UCSD-AML1 (cell line): Measurements from ENCODE around the gene ETS1.

Experiments used
- DNase-seq: peaks from one replicate; lab custom pipeline; 2025; ENCODE audit not compliant: unreplicated experiment; lab: John Stamatoyannopoulos, UW

ETS1 gene

GRCh38 chr11:128504486-128504885 lies 82.9 kb downstream of the ETS1 start:
- DNase-seq: no peak

DNA sequence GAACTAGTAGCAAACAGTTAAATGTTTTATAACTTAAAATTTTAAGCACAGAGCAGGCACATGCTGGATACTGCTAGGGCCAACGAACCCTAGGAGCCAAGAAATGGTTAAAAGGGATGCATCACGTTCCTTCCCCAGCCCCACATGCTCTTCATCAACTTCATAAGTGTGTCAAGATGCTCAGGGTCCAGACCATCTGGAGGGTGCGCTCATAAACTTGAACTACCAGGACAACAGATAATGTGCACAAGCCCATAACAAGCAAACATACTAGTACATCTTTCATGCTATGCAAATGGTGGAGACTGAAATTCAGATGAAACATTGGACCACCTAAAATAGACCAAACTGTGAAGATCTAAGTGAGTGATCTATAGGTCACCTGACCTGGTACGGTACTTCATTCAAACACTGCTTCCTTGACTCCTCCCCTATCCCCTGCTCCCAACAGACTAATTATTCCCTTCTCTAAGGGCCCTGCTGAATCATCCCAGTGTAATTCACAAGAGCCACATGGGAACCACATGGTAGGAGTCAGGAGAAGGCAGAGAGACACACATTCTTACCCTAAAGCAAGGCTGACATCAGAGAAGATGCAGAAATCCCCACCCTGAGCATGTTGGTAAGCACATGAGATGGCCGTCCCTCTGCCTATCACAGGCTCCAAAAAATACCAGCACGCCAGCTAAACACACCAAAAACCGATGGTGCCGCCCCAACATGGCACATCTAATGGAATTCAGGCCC lies 83.9 kb downstream of the ETS1 start:
- no peak for DNase-seq

GRCh38 chr11:128502726-128503125 lies 84.6 kb downstream of the ETS1 start:
- DNase-seq: no peak

DNA sequence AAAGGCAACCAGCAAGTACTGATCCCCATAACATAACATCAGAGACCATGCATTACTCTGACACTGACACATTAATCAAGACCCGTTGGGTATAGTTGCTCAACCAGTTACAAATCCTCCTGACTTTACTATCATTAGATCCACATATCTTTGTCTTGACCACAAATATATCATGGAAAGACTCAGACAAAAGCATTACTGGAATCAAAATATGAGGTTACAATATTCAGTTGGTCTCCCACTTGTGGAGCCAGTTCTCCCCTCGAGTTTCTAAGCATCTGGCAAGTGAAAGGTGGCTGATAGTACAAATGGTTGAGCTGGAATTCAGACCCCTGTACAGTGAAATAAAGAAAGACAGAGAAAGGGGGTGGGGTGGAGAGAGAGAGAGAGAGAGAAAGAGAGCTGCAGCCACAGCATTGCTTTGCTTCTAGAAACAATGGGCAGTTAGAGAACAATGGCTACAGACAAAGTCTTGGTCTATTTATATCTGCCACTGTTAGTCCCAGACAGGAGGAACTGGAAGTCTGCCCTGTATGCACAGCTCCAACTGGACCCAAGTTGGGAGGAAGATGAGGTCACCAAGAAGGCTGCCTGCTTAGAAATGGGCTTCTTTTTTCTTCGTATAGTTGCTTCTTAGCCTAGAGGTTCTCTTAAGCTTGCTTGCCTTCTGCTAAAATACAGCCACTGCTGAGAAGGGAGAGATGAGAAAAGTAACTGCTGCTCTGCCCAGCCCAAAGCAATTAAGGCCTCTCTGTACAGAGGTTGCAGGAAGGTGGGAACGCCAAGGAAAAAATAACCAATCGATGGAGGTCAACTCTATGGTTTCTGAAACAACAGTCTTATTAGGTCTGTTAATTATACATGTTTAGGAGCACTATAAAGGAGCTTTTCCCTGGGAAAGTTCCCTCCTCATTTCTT lies 85.5 kb downstream of the ETS1 start:
- no peak for DNase-seq

DNA sequence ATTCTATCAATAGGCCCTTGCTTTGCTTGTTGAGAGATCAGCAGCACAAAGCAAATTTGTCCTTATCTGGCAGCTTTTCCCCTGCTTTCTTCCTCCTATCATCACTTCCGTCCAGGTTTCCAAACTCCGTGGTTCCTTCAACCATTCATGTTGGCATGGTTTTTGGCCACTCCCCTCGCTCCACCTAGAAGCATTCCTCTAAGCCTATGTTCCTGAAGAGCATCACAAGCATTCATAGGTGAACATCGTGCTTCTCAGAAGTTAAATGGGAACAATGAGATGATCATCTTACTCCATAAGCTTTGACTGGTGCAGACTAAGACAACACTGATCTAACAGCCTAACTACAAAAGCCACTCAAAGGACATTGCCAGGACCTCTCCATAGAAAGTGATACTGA lies 86.3 kb downstream of the ETS1 start:
- DNase-seq: no peak

GRCh38 chr11:128500493-128500892 lies 86.9 kb downstream of the ETS1 start:
- DNase-seq: no peak

- no peak for DNase-seq
These were observed 87.6 kb downstream of the ETS1 start for GRCh38 chr11:128499613-128500253.

DNA sequence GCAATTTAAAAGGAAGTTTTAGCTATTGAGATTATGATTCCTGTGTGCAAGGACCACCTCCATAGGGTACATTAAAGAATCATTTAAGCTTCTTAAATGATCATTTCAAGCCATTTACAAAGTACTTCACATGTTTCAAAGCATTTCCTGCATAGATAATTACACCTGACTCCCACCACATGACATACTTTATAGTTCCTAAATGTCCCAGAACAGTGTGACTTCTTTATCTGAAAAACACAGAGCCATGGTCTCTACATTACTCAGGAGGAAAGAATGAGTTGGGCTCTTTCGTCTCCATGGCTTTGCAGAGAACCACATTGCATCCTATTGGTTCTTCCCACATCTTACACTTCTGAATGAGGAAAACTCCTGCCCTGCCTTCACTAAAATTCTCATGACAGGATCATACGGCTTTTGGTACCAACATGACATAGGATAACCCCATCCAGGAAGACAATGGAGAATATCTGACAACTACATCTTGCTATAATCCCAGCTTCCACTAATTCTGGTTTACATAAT lies 88.6 kb downstream of the ETS1 start:
- no peak for DNase-seq

DNA sequence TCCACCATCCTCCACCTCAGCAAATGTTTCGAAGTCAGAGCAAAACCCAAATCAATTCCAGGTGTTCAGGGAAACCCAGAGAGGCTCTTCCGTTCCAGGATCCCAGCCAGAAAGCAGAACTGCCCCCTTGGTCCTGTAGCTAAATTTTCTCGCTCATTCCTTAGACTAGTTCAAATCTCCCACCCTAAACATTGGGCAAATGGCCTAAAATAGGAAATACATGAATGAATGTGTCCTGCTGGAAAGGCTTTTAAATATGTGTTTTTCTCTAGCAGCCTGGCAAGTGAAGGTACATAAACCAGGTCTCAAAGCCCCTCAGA lies 89.6 kb downstream of the ETS1 start:
- DNase-seq: no peak

DNA sequence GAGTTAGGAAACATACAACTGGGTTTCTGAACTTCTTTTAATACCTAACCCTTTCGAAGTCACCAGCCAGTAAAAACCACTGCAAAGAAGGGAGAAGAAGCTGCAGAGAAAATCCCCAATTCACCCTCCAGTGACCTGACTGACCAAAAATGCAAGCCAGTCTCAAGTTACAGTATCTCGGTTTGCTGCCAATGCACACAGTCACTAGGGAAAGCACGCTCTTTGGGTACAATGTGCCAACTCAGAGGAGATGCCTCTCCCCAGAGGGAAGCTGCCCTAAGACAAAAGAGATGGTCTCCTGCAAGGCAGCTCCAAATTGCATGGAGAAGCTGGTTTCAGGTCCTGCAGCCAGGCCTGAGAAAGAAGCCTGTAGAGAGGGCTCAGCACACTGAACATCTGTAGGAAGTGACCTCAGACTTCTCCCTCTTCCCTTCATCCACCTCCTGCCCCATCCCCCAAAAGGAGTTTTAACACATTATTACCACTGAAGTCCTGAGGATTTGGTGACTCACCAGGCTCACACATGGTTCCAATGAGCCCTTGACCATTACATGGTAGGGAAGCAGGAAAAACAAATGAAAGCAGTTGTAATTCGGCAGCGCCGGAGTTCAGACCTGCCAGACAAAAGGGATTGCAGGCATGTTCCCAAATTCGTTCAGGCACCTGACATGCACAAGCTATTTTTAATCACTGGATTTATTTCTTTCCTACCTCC lies 90.1 kb downstream of the ETS1 start:
- DNase-seq: no peak

- DNase-seq: no peak
These were observed 90.7 kb downstream of the ETS1 start for GRCh38 chr11:128496692-128497060.

DNA sequence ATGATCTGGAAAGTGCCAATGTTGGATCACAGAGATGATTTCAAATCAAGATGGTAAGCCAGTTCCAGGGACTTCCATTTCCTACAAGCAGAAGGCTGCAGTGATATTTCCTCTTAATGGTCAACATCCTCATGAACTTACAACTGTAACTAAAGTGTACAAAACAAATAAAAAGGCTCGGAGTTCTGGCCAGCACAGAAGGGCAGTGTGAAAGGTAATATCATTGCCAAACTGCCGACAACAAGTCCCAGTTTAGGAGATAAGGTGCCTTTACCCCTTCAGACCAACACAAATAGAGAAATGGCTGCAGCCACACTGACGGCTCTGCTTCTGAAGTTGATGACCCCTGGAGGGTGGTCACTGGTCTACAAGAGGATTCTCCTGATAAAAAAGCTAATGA lies 91.1 kb downstream of the ETS1 start:
- no peak for DNase-seq

- no peak for DNase-seq
These were observed 92.7 kb downstream of the ETS1 start for GRCh38 chr11:128494418-128495332.

DNA sequence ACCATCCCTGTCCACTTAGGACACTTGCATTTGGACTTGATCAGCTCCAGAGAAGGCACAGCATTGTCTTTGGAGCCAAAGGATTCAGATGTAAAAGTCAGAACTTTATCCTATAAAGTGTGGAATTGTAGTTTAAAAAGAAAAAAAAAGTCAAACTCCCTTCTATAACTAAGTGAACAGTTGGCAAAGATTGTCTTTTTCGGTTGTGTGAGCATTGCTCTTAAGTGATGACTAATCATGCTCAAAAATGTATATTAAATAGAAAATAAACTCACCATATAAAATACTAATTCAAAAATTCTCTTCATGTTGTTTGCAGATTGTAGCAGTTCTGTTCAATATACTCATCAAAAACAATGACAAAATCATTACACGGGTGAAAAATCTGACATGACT lies 93.8 kb downstream of the ETS1 start:
- no peak for DNase-seq

DNA sequence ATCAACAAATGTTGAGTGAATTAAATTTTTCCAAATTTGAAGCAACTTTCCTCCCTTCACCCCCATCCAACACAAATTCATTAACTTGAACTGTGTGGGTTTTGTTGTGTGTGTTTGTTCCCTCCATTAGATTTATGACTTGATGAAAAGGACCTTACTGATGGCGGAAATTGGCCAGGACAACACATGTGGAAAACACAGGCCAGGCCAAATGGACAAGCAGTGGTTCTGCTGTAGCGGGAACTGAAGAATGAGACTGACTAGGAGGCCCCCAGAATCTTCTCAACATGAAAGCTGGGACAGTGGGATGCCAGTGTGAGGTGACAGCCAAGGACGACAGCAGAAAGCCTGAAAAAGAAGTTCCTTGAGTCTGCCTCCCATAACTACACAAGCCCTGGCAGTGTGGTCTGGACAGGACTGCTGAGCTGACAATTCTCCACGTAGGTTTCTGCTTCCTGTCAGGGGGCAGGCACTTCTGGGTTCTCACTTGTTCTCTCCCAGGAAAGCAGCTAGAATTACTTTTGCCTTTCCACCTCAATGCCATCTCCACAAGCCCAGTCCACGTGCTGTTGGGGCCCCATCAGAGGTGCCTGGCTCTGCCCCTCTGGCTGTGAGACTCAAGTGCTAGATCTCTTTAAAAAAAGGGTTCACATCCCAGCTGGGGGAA lies 94.3 kb downstream of the ETS1 start:
- DNase-seq: no peak

- no peak for DNase-seq
These were observed 94.9 kb downstream of the ETS1 start for GRCh38 chr11:128492461-128492860.

GRCh38 chr11:128491195-128491936 lies 96.0 kb downstream of the ETS1 start:
- DNase-seq: no peak

- no peak for DNase-seq
These were observed 97.3 kb downstream of the ETS1 start for GRCh38 chr11:128490092-128490491.

DNA sequence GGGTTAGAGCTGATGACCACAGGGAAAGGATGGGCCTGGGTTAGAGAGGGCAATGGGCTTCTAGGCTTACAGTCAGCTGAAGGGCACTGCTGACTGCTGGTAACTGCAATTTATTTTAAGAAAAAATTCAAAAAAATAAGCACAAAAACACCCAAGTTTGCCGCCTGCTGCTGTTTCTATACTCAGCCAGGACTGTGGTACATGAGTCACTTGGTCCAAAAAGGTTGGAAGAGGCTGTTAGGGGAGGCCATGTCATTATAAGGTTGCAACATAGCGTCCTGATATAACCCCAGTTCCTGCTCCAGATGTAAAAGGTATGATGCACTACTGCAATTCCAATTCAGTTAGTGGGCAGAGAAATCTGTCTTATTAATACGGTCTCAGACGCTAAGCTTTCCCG lies 98.9 kb downstream of the ETS1 start:
- no peak for DNase-seq
